Neural cell (in vitro differentiated cells): ENCODE measurements around the gene MGA. TPM values are rescaled to one million over a fixed set of nuclear protein-coding genes. Genes with fewer than 3 reads are reported as not detected.
"Not testable (repeated sequence)": the region's sequence is repeated elsewhere in the genome, so short reads cannot be mapped to it uniquely, and the experiment has no call there.

Source experiments
- H2AFZ ChIP-seq: fragments of 200-600, 300-800 bp; sonication (generic), shearing (Covaris generic); 2 replicates; pipeline ENCODE4 v1.6.0; 2014; ENCODE audit warnings: low read depth, mild to moderate bottlenecking, antibody characterized with exemption, low read length, moderate library complexity
- H3F3A ChIP-seq: fragments of 200-600 bp; shearing (Covaris generic); 2 replicates; pipeline ENCODE4 v1.6.1; 2016; ENCODE audit warnings: mild to moderate bottlenecking, moderate library complexity, mixed read lengths, antibody characterized with exemption, low read length; ENCODE audit not compliant: insufficient read depth, poor library complexity, severe bottlenecking
- H3K27ac ChIP-seq: fragments of 200-600, 300-800 bp; sonication (generic), shearing (Covaris generic); 2 replicates; pipeline ENCODE4 v1.5.1; 2014; ENCODE audit warnings: mild to moderate bottlenecking, low read length, moderate library complexity
- H3K27me3 ChIP-seq: fragments of 300-800, 200-600 bp; sonication (generic), shearing (Covaris generic); 2 replicates; pipeline ENCODE4 v1.6.0; 2014; ENCODE audit warnings: mild to moderate bottlenecking, low read depth, low read length, moderate library complexity; ENCODE audit not compliant: insufficient read depth
- H3K36me3 ChIP-seq: fragments of 300-800, 200-600 bp; sonication (generic), shearing (Covaris generic); 2 replicates; pipeline ENCODE4 v1.5.1; 2014; ENCODE audit warnings: mild to moderate bottlenecking, antibody characterized with exemption, low read length, moderate library complexity; ENCODE audit not compliant: insufficient read depth
- H3K4me2 ChIP-seq: fragments of 300-800, 200-600 bp; sonication (generic), shearing (Covaris generic); 2 replicates; pipeline ENCODE4 v1.6.0; 2014; ENCODE audit warnings: mild to moderate bottlenecking, low read length
- H3K4me3 ChIP-seq: fragments of 300-800, 200-600 bp; sonication (generic), shearing (Covaris generic); 2 replicates; pipeline ENCODE4 v1.5.1; 2014; ENCODE audit warnings: mild to moderate bottlenecking, low read length, moderate library complexity
- H3K79me2 ChIP-seq: fragments of 200-600 bp; shearing (Covaris generic); replicated peaks from 2 replicates; pipeline ENCODE4 v1.6.0; 2014; ENCODE audit warnings: mild to moderate bottlenecking, low read length, moderate library complexity; ENCODE audit not compliant: insufficient read depth
- H3K9ac ChIP-seq: fragments of 300-800, 200-600 bp; sonication (generic), shearing (Covaris generic); 2 replicates; pipeline ENCODE4 v1.6.1; 2016; ENCODE audit warnings: mild to moderate bottlenecking, low read length, mixed read lengths
- H3K9me2 ChIP-seq: fragments of 200-600 bp; shearing (Covaris generic); 2 replicates; pipeline ENCODE4 v1.6.1; 2016; ENCODE audit warnings: mild to moderate bottlenecking, low read length, mixed read lengths; ENCODE audit not compliant: insufficient read depth
- H3K9me3 ChIP-seq: fragments of 200-600, 300-800 bp; sonication (generic), shearing (Covaris generic); 2 replicates; pipeline ENCODE4 v1.6.1; 2016; ENCODE audit warnings: mild to moderate bottlenecking, mixed run types, low read length, moderate library complexity, mixed read lengths
- H4K20me1 ChIP-seq: fragments of 200-600 bp; shearing (Covaris generic); 2 replicates; pipeline ENCODE4 v1.6.1; 2016; ENCODE audit warnings: mild to moderate bottlenecking, mixed run types; ENCODE audit not compliant: insufficient read depth
- CTCF ChIP-seq: fragments of 450-650 bp; IDR thresholded peaks from 2 replicates; pipeline ENCODE4 v1.5.1; 2014; ENCODE audit warnings: antibody characterized with exemption, mild to moderate bottlenecking, moderate library complexity; ENCODE audit not compliant: poor library complexity, severe bottlenecking
- EP300 ChIP-seq: fragments of 450-650 bp; conservative IDR thresholded peaks from 2 replicates; pipeline ENCODE4 v1.6.1; 2014; ENCODE audit warnings: antibody characterized with exemption, mild to moderate bottlenecking, moderate library complexity; ENCODE audit not compliant: poor library complexity, severe bottlenecking
- EZH2 ChIP-seq: fragments of 200-600, 300-800 bp; shearing (Covaris generic), sonication (generic); IDR thresholded peaks from 2 replicates; pipeline ENCODE4 v1.6.1; 2014; ENCODE audit warnings: antibody characterized with exemption, low read length, borderline replicate concordance, mild to moderate bottlenecking; ENCODE audit not compliant: insufficient read depth, poor library complexity, severe bottlenecking
- MXI1 ChIP-seq: fragments of 450-650 bp; conservative IDR thresholded peaks from 2 replicates; pipeline ENCODE4 v1.6.1; 2014; ENCODE audit warnings: antibody characterized with exemption, mild to moderate bottlenecking; ENCODE audit not compliant: poor library complexity, severe bottlenecking
- POLR2AphosphoS5 ChIP-seq: IDR thresholded peaks from 2 replicates; pipeline ENCODE4 v1.6.1; 2012
- RAD21 ChIP-seq: fragments of 450-650 bp; conservative IDR thresholded peaks from 2 replicates; pipeline ENCODE4 v1.6.1; 2014; ENCODE audit warnings: antibody characterized with exemption, mild to moderate bottlenecking, moderate library complexity
- REST ChIP-seq: IDR thresholded peaks from 2 replicates; pipeline ENCODE4 v1.6.1; 2012; ENCODE audit warnings: borderline replicate concordance
- SMC3 ChIP-seq: fragments of 450-650 bp; conservative IDR thresholded peaks from 2 replicates; pipeline ENCODE4 v1.6.1; 2014; ENCODE audit warnings: antibody characterized with exemption, mild to moderate bottlenecking, moderate library complexity; ENCODE audit not compliant: poor library complexity
- TAF1 ChIP-seq: IDR thresholded peaks from 2 replicates; pipeline ENCODE4 v1.6.1; 2012; ENCODE audit warnings: low read depth
- polyA plus RNA-seq: library from polyadenylated mRNA; depleted of rRNA; stranded (reverse); fragments of >200 nt; gene quantifications from 2 replicates; pipeline ENCODE4 v1.2.3, GENCODE V29; 2014

The MGA gene
- polyA plus RNA-seq, 1 donor from 2014 or later, result 13.2 TPM

- Histone ChIP-seq H4K20me1 (no peaks in the 10 kb centered on the region), H3K9me2 (no peaks in the 10 kb centered on the region), H3K27me3 (no peaks in the 10 kb centered on the region), H3K79me2 (no peaks in the 10 kb centered on the region), H2AFZ (no peak overlapping the region), H3K4me2 (no peak overlapping the region), H3K9ac (no peak overlapping the region), H3K9me3 (no peaks in the 10 kb centered on the region), H3K36me3 (no peaks in the 10 kb centered on the region), H3F3A (no peaks in the 10 kb centered on the region), H3K4me3 (no peak overlapping the region), H3K27ac (no peak overlapping the region)
- TF ChIP-seq EP300 (no peak), POLR2AphosphoS5 (no peak), EZH2 (no peak), MXI1 (no peak), CTCF (no peak), SMC3 (no peak), RAD21 (no peak), REST (no peak), TAF1 (no peak)
Observed at GRCh38 chr15:41727143-41727542, 66.9 kb downstream of the MGA start.

- not testable (repeated sequence) for H3K9ac ChIP-seq, H3K9me2 ChIP-seq, H3K4me2 ChIP-seq, H4K20me1 ChIP-seq, H3K36me3 ChIP-seq, H3K79me2 ChIP-seq, H3F3A ChIP-seq, H2AFZ ChIP-seq, H3K27me3 ChIP-seq, H3K9me3 ChIP-seq, H3K27ac ChIP-seq, H3K4me3 ChIP-seq
Observed at GRCh38 chr15:41728061-41728460, 67.9 kb downstream of the MGA start.

- H3K9ac ChIP-seq, result no peak overlapping the region
- H3K79me2 ChIP-seq, result no peaks in the 10 kb centered on the region
- no peak for TF ChIP-seq EZH2
- TF ChIP-seq POLR2AphosphoS5, result no peak
- no peak for TF ChIP-seq REST
- TF ChIP-seq SMC3, result no peak
- no peak for TF ChIP-seq EP300
- TF ChIP-seq CTCF, result no peak
- no peak for TF ChIP-seq MXI1
- no peak for TF ChIP-seq RAD21
- no peak for TF ChIP-seq TAF1
- H3K27ac ChIP-seq, result no peak overlapping the region
- H3F3A ChIP-seq, result no peaks in the 10 kb centered on the region
- H3K36me3 ChIP-seq, result peaks cover 11% of the 10 kb centered on the region
- H4K20me1 ChIP-seq, result no peaks in the 10 kb centered on the region
- H2AFZ ChIP-seq, result no peak overlapping the region
- H3K27me3 ChIP-seq, result no peaks in the 10 kb centered on the region
- H3K9me2 ChIP-seq, result no peaks in the 10 kb centered on the region
- no peaks in the 10 kb centered on the region for H3K9me3 ChIP-seq
- no peak overlapping the region for H3K4me3 ChIP-seq
- no peak overlapping the region for H3K4me2 ChIP-seq
Observed at GRCh38 chr15:41730543-41730942, 70.3 kb downstream of the MGA start.
